IPS-15b (cell line): Measurements from ENCODE around the gene CTNNA3.

ENCODE experiments used
- H3K27me3 ChIP-seq: one replicate; pipeline ENCODE4 v1.6.1; 2013; ENCODE audit warnings: low read length; ENCODE audit not compliant: control insufficient read depth, insufficient read depth
- H3K36me3 ChIP-seq: one replicate; pipeline ENCODE4 v1.6.1; 2013; ENCODE audit warnings: low read length; ENCODE audit not compliant: control insufficient read depth, insufficient read depth
- H3K4me1 ChIP-seq: one replicate; pipeline ENCODE4 v1.6.1; 2013; ENCODE audit warnings: mild to moderate bottlenecking, low read length; ENCODE audit not compliant: control insufficient read depth, insufficient read depth
- H3K4me3 ChIP-seq: one replicate; pipeline ENCODE4 v1.5.1; 2013; ENCODE audit warnings: low read depth, low read length
- H3K9ac ChIP-seq: one replicate; pipeline ENCODE4 v1.6.1; 2013; ENCODE audit warnings: low read depth, mild to moderate bottlenecking, low read length
- H3K9me3 ChIP-seq: one replicate; pipeline ENCODE4 v1.6.1; 2013; ENCODE audit warnings: mild to moderate bottlenecking, low read length; ENCODE audit not compliant: control insufficient read depth, insufficient read depth

CTNNA3 gene

DNA sequence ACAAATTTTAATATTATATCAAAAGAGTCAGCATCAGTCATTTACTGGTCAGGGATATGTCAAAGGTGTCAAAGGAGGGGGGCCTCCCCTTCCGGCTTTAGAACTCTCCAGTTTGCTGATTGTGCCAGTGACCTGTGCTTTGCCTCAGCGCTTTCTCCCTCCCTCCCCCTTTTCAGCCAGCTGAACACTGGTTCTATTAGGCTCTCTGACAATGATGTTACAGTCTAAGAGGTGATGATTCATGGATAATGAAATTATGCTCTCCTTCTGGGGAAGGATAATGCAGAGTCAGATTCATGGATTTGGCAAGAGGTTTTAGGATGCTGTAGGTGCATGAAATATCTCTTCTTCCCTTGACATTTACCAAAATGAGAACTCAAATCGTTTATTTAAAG lies 764.0 kb downstream of the CTNNA3 start:
- Histone ChIP-seq H3K4me3 (no peak overlapping the region), H3K4me1 (peaks cover 5% of the 10 kb centered on the region), H3K27me3 (peaks cover 30% of the 10 kb centered on the region), H3K36me3 (no peaks in the 10 kb centered on the region), H3K9ac (no peak overlapping the region), H3K9me3 (no peaks in the 10 kb centered on the region)

DNA sequence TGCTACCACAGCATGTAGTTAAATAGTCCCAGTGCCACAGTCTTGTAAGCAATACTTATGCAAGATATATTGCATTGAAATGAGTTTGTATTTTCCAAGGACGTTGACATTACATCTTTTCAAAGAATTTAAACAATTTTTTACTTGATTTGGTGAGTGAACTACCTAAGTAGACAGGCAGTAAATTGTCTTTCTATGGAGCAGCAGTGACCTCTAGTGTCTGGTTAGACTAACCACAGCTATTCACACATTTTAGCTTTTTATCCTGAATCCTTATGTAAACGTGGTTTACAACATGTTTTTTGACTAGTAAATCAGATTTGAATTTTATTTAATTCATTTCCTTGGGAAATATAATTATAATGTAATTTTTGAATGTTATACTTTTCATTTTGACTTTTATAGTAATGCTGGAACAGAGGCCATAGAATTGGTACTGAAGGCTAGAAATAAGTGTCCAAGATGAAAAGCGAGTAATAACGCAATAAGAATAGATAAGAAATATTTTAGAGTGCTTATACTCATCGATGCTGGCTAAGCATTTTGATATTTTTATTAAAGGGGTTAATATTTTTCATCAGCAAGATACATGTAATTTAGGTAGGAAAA lies 764.6 kb downstream of the CTNNA3 start:
- Histone ChIP-seq H3K9me3 (no peaks in the 10 kb centered on the region), H3K4me3 (no peak overlapping the region), H3K27me3 (peaks cover 35% of the 10 kb centered on the region), H3K4me1 (peaks cover 10% of the 10 kb centered on the region), H3K9ac (no peak overlapping the region), H3K36me3 (no peaks in the 10 kb centered on the region)

DNA sequence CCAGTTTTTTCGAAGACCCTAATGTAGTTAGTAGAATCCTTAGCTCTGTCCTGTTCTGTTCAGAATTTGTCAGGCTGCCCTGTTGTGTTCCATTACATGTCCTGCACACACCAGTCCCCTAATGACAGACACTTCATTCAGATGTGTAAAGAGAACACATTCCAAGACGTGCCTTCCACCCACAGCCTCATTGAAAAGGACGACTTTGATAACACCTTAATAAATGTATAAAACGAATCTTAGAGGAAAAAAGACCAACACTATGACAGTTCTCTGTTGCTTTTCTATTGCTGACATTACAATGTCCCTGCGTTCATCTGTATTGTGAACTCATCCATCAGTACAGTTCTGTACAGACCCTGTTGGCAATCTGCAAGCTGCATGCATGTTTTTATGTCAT lies 766.6 kb downstream of the CTNNA3 start:
- H3K9ac ChIP-seq: no peak overlapping the region
- no peaks in the 10 kb centered on the region for H3K36me3 ChIP-seq
- H3K27me3 ChIP-seq: peaks cover 36% of the 10 kb centered on the region
- peaks cover 23% of the 10 kb centered on the region for H3K4me1 ChIP-seq
- H3K9me3 ChIP-seq: no peaks in the 10 kb centered on the region
- H3K4me3 ChIP-seq: no peak overlapping the region

DNA sequence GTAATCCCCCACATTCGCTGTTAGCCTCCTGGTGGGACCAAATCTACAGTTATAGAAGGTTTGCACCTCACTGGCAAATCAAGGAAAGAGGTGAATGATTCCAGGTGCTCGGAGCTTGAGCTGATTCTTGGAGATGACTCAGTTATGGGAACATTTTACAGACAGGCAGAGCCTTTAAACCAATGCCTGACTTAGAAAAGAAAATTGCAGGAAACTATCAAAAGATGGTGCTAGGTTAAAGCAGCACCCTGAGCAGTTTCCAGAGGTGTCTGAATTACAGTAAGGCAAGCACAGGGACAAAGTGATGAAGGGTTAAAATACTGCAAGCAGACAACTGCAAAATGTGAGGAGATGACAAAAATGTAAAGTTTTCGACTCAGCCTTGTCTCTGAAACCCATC lies 767.2 kb downstream of the CTNNA3 start:
- H3K9ac ChIP-seq: no peak overlapping the region
- H3K9me3 ChIP-seq: no peaks in the 10 kb centered on the region
- peak overlapping the region; percentile 65 for H3K4me3 ChIP-seq
- H3K4me1 ChIP-seq: peaks cover 23% of the 10 kb centered on the region
- H3K36me3 ChIP-seq: no peaks in the 10 kb centered on the region
- H3K27me3 ChIP-seq: peaks cover 36% of the 10 kb centered on the region

DNA sequence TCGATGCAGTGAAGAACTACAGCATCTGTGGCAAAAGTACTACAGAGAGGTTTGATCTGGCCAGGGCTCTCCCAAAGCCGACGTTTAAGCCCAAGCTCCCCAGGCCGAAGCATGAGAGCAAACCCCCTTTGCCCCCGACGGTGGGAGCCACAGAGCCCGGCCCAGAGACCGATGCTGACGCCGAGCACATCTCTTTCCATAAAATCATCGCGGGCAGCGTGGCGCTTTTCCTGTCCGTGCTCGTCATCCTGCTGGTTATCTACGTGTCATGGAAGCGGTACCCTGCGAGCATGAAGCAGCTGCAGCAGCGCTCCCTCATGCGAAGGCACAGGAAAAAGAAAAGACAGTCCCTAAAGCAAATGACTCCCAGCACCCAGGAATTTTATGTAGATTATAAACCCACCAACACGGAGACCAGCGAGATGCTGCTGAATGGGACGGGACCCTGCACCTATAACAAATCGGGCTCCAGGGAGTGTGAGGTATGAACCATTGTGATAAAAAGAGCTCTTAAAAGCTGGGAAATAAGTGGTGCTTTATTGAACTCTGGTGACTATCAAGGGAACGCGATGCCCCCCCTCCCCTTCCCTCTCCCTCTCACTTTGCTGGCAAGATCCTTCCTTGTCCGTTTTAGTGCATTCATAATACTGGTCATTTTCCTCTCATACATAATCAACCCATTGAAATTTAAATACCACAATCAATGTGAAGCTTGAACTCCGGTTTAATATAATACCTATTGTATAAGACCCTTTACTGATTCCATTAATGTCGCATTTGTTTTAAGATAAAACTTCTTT lies 767.8 kb downstream of the CTNNA3 start:
- Histone ChIP-seq H3K4me1 (peaks cover 23% of the 10 kb centered on the region), H3K4me3 (peak overlapping the region; percentile 65), H3K27me3 (peaks cover 36% of the 10 kb centered on the region), H3K9me3 (no peaks in the 10 kb centered on the region), H3K36me3 (no peaks in the 10 kb centered on the region), H3K9ac (peak overlapping the region; percentile 55)

DNA sequence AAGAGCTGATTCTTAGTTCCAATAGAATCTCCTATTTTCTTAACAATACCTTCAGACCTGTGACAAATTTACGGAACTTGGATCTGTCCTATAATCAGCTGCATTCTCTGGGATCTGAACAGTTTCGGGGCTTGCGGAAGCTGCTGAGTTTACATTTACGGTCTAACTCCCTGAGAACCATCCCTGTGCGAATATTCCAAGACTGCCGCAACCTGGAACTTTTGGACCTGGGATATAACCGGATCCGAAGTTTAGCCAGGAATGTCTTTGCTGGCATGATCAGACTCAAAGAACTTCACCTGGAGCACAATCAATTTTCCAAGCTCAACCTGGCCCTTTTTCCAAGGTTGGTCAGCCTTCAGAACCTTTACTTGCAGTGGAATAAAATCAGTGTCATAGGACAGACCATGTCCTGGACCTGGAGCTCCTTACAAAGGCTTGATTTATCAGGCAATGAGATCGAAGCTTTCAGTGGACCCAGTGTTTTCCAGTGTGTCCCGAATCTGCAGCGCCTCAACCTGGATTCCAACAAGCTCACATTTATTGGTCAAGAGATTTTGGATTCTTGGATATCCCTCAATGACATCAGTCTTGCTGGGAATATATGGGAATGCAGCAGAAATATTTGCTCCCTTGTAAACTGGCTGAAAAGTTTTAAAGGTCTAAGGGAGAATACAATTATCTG lies 768.6 kb downstream of the CTNNA3 start:
- Histone ChIP-seq H3K9me3 (no peaks in the 10 kb centered on the region), H3K4me3 (peak overlapping the region; percentile 65), H3K27me3 (peaks cover 36% of the 10 kb centered on the region), H3K9ac (no peak overlapping the region), H3K4me1 (peaks cover 23% of the 10 kb centered on the region), H3K36me3 (no peaks in the 10 kb centered on the region)

DNA sequence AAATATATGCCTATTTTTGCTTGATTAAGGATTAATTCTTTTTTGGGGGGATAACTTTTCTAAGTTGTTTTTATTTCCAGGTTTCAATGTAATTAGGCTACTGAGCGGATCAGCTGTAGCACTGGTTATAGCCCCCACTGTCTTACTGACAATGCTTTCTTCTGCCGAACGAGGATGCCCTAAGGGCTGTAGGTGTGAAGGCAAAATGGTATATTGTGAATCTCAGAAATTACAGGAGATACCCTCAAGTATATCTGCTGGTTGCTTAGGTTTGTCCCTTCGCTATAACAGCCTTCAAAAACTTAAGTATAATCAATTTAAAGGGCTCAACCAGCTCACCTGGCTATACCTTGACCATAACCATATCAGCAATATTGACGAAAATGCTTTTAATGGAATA lies 769.2 kb downstream of the CTNNA3 start:
- Histone ChIP-seq H3K9me3 (no peaks in the 10 kb centered on the region), H3K4me3 (peak overlapping the region; percentile 33), H3K9ac (no peak overlapping the region), H3K36me3 (no peaks in the 10 kb centered on the region), H3K27me3 (peaks cover 36% of the 10 kb centered on the region), H3K4me1 (peaks cover 23% of the 10 kb centered on the region)

DNA sequence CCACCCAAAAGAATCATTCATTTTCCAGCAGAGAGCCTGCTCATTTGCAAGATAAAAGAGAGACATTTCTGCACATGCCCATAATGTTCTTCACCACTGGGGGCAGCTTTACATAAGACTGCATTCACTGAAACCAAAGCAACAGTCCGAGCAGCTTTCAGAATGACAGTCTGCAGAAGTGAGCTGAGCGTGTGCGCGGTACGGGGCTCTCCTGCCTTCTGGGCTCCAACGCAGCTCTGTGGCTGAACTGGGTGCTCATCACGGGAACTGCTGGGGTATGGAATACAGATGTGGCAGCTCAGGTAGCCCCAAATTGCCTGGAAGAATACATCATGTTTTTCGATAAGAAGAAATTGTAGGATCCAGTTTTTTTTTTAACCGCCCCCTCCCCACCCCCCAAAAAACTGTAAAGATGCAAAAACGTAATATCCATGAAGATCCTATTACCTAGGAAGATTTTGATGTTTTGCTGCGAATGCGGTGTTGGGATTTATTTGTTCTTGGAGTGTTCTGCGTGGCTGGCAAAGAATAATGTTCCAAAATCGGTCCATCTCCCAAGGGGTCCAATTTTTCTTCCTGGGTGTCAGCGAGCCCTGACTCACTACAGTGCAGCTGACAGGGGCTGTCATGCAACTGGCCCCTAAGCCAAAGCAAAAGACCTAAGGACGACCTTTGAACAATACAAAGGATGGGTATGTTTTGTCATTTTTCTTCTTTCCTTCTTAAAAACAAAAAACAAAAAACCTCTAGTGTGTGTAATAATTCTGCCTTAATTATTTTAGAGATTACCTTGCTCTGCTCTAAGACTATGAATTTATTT lies 769.9 kb downstream of the CTNNA3 start, which contains the start of gene LRRTM3:
LRRTM3 (plus strand) TSS at position 141 of the 820 bp plus-strand sequence.
- Histone ChIP-seq H3K9ac (no peak within 1 kb of the TSS), H3K4me3 (peak within 1 kb of the TSS; percentile 47), H3K4me1 (peaks cover 23% of the 10 kb centered on the region)

DNA sequence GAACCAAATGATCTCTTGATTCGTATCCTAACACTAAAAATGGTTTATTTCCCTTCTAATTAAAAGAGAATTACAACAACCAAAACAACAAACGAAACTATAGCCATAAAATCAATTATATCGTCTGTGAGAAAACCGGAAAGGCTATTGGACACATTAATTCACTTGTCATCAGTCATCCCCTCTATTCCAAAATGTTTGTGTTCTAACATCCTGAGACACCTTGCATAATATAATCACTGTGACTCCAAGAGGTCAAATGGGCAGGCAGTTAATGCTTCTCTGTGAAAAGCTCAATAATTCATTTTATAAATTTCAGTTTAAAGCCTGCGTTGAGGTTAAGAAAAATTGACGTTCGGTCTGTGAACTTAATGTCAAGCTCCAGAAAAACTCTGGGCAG lies 770.6 kb downstream of the CTNNA3 start:
- peaks cover 23% of the 10 kb centered on the region for H3K4me1 ChIP-seq
- H3K9me3 ChIP-seq: no peaks in the 10 kb centered on the region
- no peaks in the 10 kb centered on the region for H3K36me3 ChIP-seq

More for the DNA sequence above, 769.9 kb downstream of the CTNNA3 start, which contains the start of gene LRRTM3:
- no peaks in the 10 kb centered on the region for H3K36me3 ChIP-seq
- H3K27me3 ChIP-seq: peaks cover 36% of the 10 kb centered on the region
- H3K9me3 ChIP-seq: no peaks in the 10 kb centered on the region

DNA sequence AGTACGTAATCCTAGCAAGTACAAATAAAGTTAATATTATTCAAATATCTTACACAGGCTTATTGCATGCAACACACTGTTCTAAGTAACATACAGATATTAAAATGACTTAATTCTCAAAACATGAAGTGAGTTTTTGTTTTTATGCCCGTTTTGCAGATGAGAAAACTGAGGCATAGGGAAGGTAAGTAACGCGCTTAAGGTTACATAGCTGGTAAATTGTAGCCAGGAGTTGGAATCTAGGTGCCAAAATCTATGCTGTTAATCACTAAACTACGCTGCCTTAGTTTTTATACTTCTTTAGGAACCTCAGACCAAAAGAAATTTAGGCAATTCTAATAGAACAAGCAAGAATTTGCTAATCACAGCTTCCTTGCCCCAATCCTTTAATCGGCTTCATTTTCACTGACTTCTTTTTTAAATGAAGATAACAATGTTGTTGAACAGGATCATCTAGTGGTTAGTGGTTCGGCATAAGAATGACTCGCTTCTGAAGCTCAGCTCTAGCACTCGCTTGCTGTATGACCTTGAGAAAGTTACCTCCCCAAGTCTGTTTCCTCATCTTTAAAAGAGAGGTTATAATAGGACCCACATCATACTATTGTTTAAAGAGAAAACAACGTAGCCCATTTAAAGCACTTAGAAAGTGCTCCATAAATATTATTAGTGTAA lies 771.2 kb downstream of the CTNNA3 start:
- no peaks in the 10 kb centered on the region for H3K36me3 ChIP-seq
- H3K4me3 ChIP-seq: peak overlapping the region; percentile 16
- H3K4me1 ChIP-seq: peaks cover 23% of the 10 kb centered on the region
- H3K9ac ChIP-seq: no peak overlapping the region
- peaks cover 34% of the 10 kb centered on the region for H3K27me3 ChIP-seq
- no peaks in the 10 kb centered on the region for H3K9me3 ChIP-seq

More for the DNA sequence above, 770.6 kb downstream of the CTNNA3 start:
- H3K9ac ChIP-seq: no peak overlapping the region
- peaks cover 36% of the 10 kb centered on the region for H3K27me3 ChIP-seq
- peak overlapping the region; percentile 16 for H3K4me3 ChIP-seq

DNA sequence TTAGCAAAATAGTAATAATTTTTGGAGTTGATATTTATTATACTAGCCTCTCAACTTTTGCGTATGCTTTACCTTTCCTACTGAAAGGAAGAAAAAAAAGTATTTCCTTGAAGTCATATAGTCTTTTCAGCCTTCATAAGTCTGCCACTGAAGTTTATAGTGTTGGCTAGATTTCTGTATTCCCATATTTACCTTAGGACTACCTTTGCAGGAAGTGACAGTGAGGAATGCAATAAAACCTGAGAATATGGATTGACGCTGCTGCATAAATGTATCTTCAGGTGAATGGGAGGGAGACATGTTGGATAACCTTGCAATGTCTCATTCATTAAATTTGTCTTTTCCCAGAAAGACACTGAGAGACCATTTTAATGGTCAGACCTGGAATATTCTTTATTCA lies 776.7 kb downstream of the CTNNA3 start:
- no peaks in the 10 kb centered on the region for H3K27me3 ChIP-seq
- no peaks in the 10 kb centered on the region for H3K36me3 ChIP-seq
- no peak overlapping the region for H3K4me3 ChIP-seq
- no peak overlapping the region for H3K9ac ChIP-seq
- no peaks in the 10 kb centered on the region for H3K9me3 ChIP-seq
- no peaks in the 10 kb centered on the region for H3K4me1 ChIP-seq
